ENCODE results near the gene COX15.
A peak's percentile ranks its signal among the peaks of the same experiment; 100 is the strongest.

The COX15 gene

GRCh38 chr10:99732033-99732842 is at the start of gene COX15, which contains the start of gene CUTC:
TSS of gene COX15 (minus strand) at chr10:99732127. CDS start at chr10:99732049, 78 bp downstream.
TSS of gene CUTC (plus strand) at chr10:99732234. CDS start at chr10:99732349, 115 bp downstream.
- H3K4me3 ChIP-seq (ENCODE audit: low read length): peak within 1 kb of the TSS; percentile 98
- peak; percentile 61 for TF ChIP-seq CTCF (IDR thresholded peaks at IDR 0.05; ENCODE audit: insufficient read depth, low read depth, low read length, missing control alignments)
- peak; percentile 97 for DNase-seq (ENCODE audit: low read depth)

DNA sequence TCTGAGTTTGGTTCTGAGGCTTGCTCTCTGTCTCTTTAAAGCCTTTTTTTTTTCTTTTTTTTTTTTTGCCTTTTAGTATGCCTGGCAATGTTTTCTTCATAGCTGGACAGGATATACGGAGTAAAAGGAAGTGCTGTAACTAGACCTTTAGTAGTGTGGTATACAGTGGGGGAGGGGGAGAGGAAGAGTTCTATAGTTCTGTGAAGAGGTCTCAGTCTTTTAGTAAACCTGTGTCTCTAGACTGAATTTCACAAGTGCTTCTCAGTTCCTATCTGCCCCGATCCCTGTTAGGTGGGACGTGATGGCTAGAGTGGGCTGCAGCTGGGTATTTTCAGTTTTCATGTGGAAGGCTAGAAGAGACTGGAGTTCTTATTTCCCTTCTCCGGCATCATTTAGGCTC is 47.4 kb upstream of the COX15 start:
- H3K4me3 ChIP-seq (ENCODE audit: low read length): no peak overlapping the region
- peak; percentile 52 for DNase-seq (ENCODE audit: low read depth)
- no peak for TF ChIP-seq CTCF (IDR thresholded peaks at IDR 0.05; ENCODE audit: insufficient read depth, low read depth, low read length, missing control alignments)

DNA sequence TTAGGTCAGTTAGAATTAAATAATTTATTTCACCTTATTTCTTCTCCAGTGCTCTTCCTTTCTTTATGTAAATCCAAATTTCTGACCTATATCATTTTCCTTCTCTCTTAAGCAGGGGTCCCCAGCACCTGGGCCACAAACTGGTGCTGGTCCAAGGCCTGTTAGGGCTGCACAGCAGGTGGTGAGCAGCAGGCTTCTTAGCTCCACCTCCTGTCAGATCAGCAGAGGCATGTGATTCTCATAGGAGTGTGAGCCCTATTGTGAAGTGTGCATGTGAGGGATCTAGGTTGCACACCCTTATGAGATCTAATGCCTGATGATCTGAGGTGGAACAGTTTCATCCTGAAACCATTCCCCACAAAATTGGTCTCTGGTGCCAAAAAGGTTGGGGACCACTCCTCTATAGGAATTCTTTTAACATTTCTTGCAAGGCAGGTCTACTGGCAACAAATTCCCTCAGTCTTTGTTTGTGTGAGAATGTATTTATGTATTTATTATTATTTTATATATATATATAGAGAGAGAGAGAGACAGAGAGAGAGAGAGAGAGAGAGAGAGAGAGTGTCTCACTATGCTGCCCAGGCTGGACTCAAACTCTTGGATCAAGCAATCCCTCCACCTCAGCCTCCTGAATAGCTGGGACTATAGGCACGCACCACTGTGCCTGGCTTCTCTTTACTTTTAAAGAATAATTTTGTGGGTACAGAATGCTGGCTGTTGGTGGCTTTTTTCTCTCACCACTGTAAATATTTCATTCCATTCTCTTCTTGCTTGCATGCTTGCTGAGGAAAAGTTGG is 46.2 kb upstream of the COX15 start:
- H3K4me3 ChIP-seq (ENCODE audit: low read length): no peak overlapping the region
- DNase-seq (ENCODE audit: low read depth): peak; percentile 42
- no peak for TF ChIP-seq CTCF (IDR thresholded peaks at IDR 0.05; ENCODE audit: insufficient read depth, low read depth, low read length, missing control alignments)

DNA sequence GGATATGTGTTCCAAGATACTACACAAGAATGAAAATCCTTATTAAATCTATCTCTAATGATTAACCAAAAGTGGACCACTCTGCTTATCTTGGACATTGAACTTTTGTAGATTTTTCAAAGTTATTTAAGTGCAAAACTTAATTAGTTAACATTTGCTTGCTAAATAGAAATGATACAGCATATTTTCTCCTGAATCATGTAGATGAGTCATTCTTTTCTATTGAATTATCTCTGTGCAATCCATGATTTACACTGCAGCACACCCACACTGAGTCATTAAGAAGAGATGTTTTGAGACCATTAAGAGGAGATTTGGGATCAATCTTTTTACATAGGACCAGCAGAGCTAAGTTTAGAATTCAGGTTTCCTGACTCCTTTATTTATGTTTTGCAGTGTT is 43.9 kb upstream of the COX15 start:
- DNase-seq (ENCODE audit: low read depth): peak; percentile 86
- no peak for TF ChIP-seq CTCF (IDR thresholded peaks at IDR 0.05; ENCODE audit: insufficient read depth, low read depth, low read length, missing control alignments)
- no peak overlapping the region for H3K4me3 ChIP-seq (ENCODE audit: low read length)

DNA sequence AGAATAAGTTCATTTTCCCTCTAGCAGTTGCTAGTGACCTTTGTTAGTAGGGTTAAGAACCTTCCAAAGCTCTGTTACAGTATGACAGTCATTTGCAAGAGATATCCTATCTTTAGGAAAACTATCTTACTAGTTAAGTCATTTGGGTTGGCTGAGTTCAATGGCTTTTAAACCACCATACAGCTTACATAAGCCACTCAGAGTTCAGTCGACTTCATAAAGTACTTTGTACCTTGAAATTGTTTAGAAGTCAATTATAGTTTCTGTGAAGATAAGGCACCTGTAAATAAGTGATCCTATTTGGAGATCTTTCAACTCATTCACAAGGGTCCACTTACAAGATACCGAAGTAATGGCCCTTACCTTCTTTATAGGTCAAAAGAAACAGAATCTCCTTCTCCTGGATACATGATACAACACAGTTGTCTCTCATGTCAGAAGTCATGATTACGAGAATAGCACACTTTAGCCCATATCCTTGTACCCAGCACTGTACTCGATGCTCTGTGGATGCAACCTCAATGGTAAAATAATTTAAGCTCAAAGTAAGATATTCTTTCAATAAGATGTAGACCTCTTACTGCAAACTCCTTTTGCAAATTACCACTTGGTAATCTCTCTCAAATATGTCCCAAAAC is 38.6 kb upstream of the COX15 start:
- no peak for TF ChIP-seq CTCF (IDR thresholded peaks at IDR 0.05; ENCODE audit: insufficient read depth, low read depth, low read length, missing control alignments)
- H3K4me3 ChIP-seq (ENCODE audit: low read length): no peak overlapping the region
- no peak for DNase-seq (ENCODE audit: low read depth)

DNA sequence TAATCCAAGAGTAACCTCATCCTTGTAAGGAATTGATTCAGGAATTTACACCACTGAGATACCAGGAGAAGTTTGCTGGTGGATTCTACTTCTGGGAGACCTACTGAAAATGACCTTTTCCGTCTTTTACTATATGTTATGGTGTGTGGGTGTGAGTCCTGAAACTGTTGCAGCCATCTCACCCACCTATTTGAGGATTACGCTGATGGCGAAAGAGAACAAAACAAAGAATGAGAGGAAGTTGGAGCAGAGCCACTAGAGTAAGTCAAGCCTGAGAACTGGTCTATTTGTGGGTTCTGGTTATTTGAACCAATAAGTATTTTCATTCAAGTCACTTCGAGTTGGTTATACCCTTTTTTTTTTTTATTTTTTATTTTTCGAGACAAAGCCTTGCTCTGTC is 37.8 kb upstream of the COX15 start:
- TF ChIP-seq CTCF (IDR thresholded peaks at IDR 0.05; ENCODE audit: insufficient read depth, low read depth, low read length, missing control alignments): no peak
- DNase-seq (ENCODE audit: low read depth): no peak
- no peak overlapping the region for H3K4me3 ChIP-seq (ENCODE audit: low read length)
